SK-N-SH (cell line): Measurements from ENCODE around the gene DGKE.

Experiments used
- CTCF ChIP-seq: fragments of 200-600 bp; sonication (generic); IDR thresholded peaks from 2 replicates; pipeline ENCODE4 v1.6.1; 2017; ENCODE audit warnings: antibody characterized with exemption, mild to moderate bottlenecking, moderate library complexity
- EP300 ChIP-seq, 2 experiments: IDR thresholded peaks; 2 replicates each; pipeline versions ENCODE4 v1.4.0 to v1.6.1; 2012; ENCODE audit warnings: borderline replicate concordance in 1 of 2, low read depth in 1 of 2, low read length in 1 of 2
- EZH2phosphoT487 ChIP-seq: fragments of 200-600 bp; sonication (generic); IDR thresholded peaks from 2 replicates; pipeline ENCODE4 v1.6.1; 2017; ENCODE audit warnings: low read depth, mixed run types, mild to moderate bottlenecking, antibody characterized with exemption, moderate library complexity, borderline replicate concordance
- FOXJ3 ChIP-seq: sonication (generic); formaldehyde crosslinking; IDR thresholded peaks from 2 replicates; pipeline ENCODE4 v1.5.1; 2020; ENCODE audit warnings: mild to moderate bottlenecking, missing genetic modification reagents
- FOXM1 ChIP-seq: IDR thresholded peaks from 2 replicates; pipeline ENCODE4 v1.4.0; 2012; ENCODE audit warnings: low read depth, mild to moderate bottlenecking
- IRF3 ChIP-seq: fragments of 150-350 bp; IDR thresholded peaks from 2 replicates; pipeline ENCODE4 v1.6.1; 2016; ENCODE audit warnings: mild to moderate bottlenecking, low read depth, low read length
- JUND ChIP-seq: IDR thresholded peaks from 2 replicates; pipeline ENCODE4 v1.4.0; 2012
- MAX ChIP-seq: IDR thresholded peaks from 2 replicates; pipeline ENCODE4 v1.4.0; 2012; ENCODE audit warnings: low read depth
- NFIC ChIP-seq: IDR thresholded peaks from 2 replicates; pipeline ENCODE4 v1.4.0; 2012; ENCODE audit warnings: borderline replicate concordance
- RCOR1 ChIP-seq: fragments of 150-350 bp; IDR thresholded peaks from 2 replicates; pipeline ENCODE4 v1.6.1; 2017; ENCODE audit warnings: antibody characterized with exemption, low read length
- REST ChIP-seq: IDR thresholded peaks from 2 replicates; pipeline ENCODE4 v1.6.1; 2012; ENCODE audit warnings: mild to moderate bottlenecking, low read depth, low read length, moderate library complexity
- SIN3A ChIP-seq: IDR thresholded peaks from 2 replicates; pipeline ENCODE4 v1.6.1; 2012; ENCODE audit warnings: low read depth, mild to moderate bottlenecking, low read length, moderate library complexity, borderline replicate concordance

GRCh38 chr17:56917559-56918296 is 83.8 kb downstream of the DGKE start:
- no peak for TF ChIP-seq CTCF
- no peak for TF ChIP-seq FOXM1
- TF ChIP-seq NFIC: no peak
- no peak for TF ChIP-seq JUND
- no peak for TF ChIP-seq EZH2phosphoT487
- no peak for TF ChIP-seq IRF3
- TF ChIP-seq RCOR1: no peak
- no peak for TF ChIP-seq SIN3A
- TF ChIP-seq REST: no peak
- TF ChIP-seq FOXJ3 (CRISPR knock-in tag): no peak
- no peak for TF ChIP-seq MAX
- no peak for TF ChIP-seq EP300 (IDR thresholded peaks at IDR 0.05; ENCODE audit: borderline replicate concordance in 1 of 2, low read depth in 1 of 2, low read length in 1 of 2)
